Activated CD4-positive, alpha-beta T cell treated with anti-CD3 and anti-CD28 coated beads for 24 hours (primary cell): ENCODE results near the gene RAD51B.
"Not testable (repeated sequence)": the region's sequence is repeated elsewhere in the genome, so short reads cannot be mapped to it uniquely, and the experiment has no call there.

ENCODE experiments used
- DNase-seq, 2 donors: peaks; one replicate each; pipeline ENCODE4 v3.0.0-alpha.2; 2020; ENCODE audit warnings: low read depth in 2 of 2

Gene RAD51B

DNA sequence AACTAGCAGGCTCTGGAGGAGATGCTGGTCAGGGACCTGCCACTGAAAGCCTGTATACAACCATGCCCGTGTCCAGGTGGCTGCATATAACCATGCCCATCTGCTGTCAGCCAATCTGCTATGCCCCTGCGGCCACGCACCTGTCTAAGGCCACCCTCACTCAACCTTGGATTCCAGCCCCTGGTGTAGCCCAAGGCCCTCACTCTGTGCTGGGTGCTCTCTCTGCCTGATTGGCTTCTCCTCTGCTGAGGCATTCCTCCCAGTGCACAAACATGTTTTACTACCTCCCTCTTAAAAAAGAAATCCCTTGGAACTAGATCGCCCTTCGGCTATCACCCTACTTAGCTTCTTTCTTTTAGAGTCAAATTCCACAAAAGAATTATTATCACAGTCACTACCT is 927.8 kb downstream of the RAD51B start:
- DNase-seq, result no peak

DNA sequence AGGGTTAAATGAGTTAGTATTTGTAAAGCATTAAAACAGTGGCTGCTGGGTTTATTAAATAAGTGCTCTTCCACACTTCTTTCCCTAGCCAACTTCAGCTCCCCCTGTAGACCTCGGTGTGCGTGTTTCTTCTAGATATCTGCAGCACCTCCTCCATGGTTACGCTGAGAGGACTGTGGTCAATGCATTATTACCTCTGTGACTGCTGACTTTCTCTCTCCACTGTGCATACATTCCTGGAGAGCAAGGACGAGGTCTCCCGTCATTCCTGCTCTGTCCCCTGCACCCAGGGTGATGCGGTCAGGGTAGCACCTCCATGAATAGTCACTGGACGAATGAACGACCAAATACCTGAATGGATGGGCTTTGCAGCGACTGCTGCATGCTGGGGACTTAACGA is 928.7 kb downstream of the RAD51B start:
- no peak for DNase-seq

DNA sequence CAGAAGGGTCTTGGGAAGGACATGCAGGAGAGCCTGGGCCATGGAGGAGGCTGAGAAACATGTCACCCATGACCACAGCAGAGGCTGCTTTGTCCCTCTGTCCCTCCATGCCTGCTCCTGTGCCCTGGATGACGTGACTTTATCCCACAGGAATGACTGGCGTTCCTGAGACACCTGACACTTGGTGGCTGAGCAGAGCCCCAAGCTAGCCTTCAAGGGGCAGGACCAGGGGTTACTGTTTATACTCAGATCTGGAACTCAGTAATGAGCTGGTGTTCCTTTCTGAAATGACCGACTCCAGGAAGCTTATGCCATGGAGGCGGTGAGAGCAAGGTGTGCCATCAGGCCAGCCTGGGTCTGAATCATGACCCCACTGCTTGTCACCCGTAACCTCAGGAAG is 929.1 kb downstream of the RAD51B start:
- DNase-seq, result no peak

DNA sequence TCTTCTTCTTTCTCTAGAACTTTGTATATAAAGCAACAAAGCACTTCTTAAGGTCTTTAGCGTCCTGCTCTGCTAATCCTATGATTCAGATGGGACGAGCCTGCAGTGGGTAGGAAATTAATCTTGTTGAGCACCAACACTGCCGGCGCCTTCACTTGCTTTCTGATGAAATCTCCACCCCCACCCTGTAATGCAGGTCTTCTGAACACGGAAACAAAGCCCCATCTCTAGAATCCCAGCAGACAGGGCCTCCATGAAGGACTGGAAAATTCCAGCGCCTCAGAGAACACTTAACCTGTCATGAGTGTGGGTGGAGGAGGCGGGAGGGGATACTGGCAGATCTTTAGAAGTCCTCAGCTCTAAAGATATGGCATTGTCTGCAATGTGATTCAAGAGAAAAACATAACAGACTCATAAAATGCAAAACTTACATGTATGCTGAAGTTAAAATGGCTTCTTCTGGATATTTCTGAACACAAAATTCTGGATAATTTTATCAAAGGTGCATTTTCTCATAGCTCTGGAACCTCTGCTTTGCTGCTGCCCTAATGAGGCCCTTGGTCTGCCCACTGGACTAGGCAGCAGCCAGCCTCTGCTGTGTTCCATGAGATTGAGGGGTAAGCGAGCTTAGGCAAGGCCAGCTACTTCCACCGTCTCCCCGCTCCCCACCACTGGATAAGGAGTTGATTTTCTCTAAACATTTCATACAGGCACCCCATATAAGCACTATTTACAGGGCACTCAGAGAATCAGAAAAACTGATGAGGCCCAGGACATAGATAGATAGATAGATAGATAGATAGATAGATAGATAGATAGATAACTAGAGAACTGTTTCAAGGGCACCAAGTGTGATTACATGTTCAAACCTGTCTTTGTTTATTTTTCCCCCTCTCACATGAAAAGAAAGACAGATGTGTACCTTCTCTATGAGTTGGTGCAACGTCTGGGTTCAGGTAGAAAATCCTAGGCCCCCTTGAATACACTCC is 930.2 kb downstream of the RAD51B start:
- DNase-seq, result no peak

DNA sequence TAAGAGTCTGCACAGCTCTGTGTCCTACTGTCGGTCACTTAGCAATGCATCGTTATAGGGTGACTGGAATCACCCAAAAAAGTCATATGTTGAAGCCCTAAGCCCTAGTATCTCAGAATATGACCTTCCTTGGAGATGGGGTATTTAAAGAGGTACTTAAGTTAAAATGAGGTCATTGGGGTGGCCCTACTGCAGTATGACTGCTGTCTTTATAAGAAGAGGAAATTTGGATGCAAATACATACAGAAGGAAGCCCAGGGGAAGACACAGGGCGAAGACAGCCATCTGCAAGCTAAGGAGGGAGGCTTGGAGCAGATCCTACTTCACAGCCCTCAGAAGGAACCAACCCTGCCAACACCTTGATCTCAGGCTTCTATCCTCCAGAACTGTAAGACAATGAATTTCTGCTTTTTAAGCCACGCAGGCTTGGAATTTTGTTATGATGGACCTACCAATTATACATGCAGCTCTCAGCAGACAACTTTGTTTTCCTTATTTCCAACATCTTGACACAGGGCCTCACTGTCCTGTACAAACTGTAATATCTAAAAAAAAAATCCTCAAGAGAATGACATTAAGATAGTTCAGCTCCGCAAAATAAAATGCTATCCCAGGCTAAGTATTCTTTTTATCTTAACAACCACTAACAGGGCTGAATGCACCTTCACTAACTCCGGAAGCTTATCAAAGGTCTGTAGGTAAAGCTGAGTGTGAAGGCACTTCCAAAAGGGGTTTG is 932.9 kb downstream of the RAD51B start:
- no peak for DNase-seq

DNA sequence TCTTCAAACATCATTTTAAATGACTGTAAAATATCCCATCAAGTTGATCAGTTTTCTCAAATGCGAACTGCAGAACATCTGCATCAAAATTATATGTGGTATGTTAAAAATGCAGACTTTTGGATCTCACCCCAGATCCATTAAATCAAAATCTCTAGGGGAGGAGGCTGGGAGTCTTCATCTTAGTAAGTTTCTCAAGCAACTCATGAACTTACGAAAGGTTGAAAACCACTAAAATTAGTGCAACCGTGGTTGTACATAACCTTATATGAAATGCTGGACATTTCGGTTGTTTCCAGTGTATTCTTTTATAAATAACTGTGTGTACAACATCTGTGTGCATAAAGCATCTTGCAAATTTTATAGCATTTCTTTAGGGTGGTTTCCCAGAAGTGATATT is 934.1 kb downstream of the RAD51B start:
- no peak for DNase-seq

DNA sequence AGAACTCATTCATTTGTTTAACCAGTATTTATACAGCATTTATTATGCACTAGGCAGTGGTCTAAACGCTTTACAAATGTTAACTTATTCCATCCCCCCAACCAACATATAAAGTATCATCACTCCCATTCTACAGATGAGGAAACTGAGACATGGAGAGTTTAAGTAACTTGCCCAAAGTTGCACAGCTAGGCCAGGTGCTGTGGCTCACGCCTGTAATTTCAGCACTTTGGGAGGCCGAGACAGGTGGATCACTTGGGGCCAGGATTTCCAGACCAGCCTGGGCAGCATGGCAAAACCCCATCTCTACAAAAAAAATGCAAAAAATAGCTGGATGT is 935.4 kb downstream of the RAD51B start:
- DNase-seq, result no peak

DNA sequence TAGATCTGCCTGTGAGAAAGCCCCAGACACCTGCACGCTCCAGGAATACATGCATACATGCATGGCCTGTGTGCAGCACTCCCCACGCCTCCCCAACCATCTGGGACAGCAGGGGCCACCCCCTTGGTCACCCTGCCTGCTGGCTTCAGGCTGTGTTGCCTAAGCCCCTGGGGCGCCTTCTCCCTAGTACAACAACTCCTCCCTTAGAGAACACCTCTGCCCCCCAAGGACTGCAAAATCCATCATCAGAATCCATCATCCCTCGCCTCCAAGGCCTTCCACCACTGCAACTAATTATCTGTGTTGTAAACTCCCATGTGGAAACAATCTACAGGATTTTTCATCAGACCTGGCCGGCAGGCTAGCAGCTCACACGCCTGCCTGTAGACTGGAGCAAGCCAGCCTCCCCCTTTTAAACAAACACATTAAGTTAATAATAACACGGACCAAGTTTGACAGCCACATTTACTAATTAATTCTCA is 936.5 kb downstream of the RAD51B start:
- DNase-seq, result no peak

DNA sequence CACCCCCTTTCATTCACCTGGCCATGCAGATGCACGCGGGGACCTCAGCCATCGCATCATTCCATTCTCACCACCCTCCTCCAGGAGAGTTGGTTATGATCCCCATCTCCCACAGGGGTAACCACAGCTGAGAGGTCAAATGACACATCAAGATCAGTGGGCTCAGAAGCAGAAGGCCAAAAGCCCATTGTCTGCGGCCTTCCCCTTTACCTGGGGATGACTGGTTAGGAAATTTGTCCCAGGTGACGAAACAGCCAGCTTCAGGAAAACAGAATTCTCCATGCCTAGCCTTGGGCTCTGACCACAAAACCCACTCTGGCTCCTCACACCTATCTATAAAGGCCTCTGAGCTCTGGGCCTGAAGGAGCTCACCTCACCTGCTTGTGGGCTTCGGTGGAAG is 937.2 kb downstream of the RAD51B start:
- no peak for DNase-seq

DNA sequence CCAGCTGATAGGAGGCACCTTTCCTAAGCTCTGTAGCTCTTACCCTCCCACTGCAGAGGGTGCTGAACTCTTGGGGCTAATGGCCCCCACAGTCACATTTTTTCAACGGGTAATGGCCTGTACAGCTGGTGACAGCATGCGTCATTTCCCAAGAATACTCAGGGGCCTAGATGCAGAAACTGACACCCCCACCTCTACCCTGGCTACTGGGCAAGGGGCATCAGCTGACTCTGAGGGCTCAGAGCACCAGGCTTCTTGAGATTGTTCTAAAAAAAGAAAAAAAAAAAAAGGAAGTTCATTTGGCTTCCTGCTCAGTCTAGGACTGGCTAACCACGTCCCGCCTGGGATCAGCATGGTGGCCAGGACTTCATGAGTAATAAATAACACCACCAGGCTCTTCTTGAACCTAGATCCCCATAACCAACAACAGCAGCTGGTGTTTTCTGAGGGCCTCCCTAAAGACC is 938.1 kb downstream of the RAD51B start:
- no peak for DNase-seq

DNA sequence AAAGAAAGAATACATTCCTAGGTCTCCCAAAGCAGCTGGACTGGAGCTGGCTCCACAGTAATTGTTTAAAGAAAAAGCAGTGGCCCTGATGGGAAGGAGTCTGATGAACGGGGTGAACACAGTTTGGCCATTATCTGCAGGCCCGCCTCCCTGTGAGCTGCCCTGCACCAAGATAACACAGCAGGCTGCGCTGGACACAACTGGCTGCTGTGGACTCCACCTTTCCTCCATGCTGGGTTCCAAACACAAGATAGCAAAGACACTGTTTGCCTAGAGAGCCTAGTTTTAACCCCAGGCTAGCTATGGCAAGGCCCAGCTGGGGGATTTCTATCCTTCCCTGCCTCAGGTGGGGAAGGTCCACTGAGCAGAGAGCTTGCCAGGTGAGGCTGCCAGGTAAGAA is 938.7 kb downstream of the RAD51B start:
- DNase-seq, result no peak

DNA sequence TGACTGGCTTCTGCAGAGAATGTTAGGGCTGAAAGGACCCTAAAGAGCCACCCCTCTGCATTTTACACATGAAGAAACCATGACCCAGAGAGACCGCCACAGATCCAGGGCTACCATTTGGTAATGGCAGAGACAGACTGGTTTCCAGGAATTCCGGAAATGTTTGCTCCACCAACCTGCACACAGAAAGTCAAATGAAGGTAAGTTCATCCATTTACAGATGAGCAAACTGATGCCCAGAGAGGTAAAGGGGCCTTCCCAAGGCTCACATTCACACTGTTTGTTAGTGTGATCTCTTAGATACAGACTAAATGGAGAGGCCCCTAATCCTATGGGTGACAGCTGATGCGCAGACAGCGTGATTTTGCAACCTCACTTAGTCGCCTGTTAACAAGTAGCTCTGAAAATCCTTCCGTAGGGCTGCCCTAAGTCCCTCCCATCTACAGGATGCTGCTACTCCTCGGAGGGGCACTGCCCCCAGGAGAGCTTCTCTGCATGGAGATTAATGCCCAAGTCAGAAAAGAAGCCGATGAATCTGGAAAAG is 939.5 kb downstream of the RAD51B start:
- no peak for DNase-seq

DNA sequence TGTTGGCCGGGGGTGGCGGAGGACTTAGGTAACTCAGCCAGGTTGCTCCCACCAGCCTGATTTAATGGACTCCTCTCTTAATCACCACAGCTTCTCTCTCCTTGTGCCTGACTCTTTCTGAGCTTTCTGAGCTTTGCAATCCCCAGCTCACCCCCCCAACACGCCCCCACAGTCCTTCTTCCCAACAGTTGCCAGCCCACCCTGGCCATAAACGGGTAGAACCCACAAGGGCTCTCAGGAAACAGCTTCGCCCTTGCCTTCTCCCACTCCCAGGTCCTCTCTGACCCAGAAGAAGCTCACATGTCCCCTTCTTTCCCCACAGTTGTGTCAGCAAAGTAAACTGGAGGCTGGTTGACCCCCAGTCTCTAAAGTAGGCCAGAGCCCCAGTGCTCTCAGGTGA is 940.4 kb downstream of the RAD51B start:
- DNase-seq, result no peak

DNA sequence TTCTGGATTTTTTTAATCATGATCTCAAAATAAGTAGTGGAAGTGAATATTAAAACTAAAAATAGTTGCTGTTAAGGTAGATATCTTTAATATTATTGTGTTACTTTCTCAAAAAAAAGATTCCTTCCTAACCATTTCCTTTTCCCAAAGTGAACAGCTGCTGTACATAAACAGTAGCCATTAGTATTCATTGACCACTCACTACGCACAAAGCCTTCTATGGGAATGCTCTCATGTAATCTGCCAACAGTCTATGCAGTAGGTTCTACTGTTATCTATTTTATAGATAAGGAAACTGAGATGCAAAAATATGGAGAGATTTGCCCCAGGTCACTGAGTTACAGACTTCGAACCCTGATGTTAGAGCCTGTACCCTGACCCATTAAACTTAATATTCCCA is 941.2 kb downstream of the RAD51B start:
- no peak for DNase-seq

DNA sequence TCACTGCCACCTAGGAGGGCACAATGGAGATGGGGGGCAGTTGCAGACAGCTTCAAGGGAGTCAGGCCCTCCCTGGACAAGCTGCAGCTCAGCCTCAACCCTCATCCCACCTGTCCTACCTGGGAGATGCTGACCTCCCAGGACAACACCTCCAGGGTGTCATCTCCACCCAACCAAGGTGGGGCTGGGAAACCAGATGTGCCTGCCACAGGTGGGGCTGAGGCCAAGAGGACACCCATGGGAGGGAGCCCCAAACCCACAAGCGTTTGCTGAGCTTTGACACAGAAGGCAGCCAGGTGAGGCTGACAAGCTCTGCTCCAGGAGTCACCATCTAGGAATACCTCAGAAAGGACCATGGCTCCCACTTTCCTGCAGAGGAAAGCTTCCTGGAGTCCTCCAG is 941.8 kb downstream of the RAD51B start:
- no peak for DNase-seq

DNA sequence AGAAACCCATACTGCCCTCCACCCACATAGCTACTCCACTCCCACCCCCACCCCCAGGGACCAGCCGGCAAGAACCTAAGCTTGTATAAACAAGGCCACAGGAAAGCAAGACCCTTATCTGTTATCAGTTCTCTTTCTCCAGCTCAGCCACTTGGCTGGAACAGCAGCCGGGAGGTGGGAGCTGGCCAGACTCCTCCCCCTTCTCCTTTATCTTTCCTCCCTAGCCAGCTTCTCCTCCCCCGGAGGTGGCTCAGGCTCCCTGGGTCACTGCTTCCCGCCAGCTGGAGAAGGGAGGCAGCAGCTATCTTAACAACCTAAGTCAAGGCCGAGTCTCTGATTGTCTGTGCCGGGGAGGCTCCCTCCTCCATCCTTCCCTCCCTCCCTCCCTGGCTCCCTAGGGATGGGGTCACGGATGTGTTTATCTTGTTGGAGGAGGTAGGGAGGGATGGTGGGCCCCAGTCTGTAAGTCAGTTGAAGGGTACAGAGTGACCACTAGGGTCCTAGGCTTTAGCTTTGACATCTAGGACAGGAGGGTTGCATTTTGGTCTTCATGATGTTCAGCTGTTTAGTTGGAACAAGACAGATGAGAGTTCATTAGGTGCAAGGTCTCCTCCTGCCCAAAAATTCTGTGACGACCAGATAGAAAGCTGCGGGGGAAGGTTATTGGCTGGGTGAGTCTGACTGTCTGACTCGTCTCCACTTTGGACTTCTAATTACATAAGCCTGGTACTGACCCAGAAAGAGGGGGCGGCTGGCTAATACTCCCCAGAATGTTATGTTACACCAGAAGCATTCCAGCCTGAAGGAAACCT is 943.6 kb downstream of the RAD51B start:
- no peak for DNase-seq

DNA sequence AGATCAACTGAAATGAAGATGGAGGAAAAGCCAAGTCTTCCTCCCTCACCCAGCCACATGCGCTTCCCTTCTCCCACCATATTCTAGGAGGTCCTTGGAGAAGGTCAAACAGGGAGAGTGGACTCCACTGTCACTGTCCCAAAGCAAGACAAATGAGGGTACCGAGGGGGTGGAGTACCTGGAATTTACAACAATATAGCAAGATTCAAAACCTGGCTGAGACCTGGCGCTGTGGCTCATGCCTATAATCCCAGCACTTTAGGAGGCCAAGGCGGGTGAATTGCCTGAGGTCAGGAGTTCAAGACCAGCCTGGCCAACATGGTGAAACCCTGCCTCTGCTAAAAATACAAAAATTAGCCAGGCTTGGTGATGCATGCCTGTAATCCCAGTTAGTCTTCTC is 944.3 kb downstream of the RAD51B start:
- DNase-seq, result not testable (repeated sequence)

DNA sequence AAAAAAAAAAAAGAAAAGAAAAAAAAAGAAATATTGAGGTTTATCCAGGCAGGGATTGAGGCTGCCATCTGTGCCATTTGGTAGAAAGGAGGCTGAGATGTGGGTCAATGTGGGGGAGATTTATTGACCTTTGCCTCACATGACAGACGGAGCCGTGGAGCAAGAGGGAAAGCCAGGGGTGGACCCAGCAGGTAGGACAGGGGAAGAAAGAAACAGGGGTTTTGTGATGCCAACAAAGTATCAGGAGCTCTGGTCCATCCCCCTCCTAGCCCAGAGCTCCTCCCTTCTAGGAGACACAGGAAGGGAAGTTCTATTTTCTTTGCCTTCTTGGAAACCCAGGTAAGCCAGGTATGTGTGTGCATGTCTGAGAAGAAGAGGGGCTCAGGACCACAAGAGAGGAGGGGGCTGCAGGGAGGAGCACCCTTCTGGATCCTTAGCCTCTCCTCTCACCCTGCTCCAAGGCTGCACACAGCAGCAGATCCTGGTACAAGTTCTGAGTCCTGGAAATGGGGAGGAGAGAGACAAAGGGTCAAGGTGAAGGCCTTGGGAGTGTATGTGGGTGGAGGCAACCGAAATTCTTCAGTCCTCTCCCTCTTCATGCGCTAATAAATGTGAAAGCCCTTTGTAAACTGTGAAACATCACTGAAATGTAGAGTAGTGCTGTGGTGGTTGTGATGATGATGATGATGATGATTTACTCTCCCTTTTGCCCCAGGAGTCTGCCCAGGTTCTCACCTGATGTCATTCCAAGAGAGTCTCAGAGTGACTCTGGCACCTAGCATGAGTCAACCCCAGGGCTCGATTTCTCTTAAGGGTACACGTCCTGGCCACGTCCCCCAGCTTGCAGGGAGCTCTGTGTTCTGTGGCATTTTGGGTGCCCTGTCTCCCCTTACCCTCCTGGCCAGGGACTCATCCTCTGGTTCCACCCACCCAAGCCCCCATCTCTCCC is 947.0 kb downstream of the RAD51B start:
- no peak for DNase-seq

DNA sequence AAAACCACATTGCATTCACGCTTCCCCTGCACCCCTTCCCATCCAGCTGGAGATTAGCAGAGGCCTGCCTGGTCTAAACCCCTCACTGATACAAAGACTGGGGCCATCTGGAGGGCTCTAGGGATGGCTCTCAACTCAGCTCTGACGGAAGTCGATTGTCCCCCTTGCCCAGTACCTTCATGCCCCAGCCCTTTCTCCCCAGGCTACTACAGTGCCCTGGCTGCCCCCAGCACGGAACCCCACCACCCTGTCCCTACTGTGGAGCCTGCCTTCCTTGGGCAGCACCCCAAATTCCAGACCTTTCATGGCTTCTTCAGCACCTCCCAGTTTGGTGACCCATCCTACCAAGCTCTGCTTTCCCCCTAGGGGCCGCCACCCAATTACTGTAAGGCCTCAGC is 947.7 kb downstream of the RAD51B start:
- DNase-seq, result no peak

DNA sequence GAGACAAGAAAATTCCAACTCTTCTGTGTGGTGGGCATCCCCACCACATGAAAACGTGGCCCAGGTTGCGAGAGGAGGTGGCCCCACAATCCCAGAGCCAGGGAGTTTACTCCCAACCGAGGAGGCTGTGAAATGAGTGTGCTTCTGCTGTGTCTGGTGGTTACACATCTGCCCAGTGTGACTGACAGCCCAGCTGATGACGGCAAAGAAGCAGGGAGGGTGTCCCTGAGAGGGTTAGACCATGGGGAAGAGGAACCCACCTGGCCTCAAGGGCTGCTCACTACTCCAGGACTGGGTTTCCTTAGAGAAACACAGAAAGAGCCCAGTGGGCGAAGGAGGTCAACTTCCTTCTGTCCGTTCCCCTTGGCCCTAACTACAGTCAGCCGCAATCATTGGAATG is 948.7 kb downstream of the RAD51B start:
- no peak for DNase-seq

DNA sequence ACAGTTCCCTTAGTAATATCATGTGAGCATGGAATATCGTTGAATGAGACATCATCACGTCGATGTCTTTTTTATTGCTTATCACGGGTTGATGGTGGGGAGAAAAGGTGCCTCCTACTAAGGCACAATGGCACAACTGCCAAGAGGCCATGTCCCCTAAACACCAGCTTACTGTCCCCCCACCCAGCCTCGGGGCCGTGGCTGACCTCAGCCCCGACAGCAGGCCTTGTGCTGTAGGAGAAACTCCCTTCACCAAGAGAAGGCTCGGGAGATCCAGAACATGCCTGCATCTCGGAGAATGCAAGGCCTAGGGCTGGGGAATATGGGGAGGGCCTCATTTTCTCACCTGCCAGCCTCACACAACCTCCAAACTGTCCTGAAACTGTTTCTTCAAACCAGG is 950.5 kb downstream of the RAD51B start:
- no peak for DNase-seq
